ENCODE data around the gene TMEM59L.
"Not testable (repeated sequence)": the region's sequence is repeated elsewhere in the genome, so short reads cannot be mapped to it uniquely, and the experiment has no call there.

The TMEM59L gene

GRCh38 chr19:18589380-18590272 is 23.0 kb upstream of the TMEM59L start:
- Mint-ChIP-seq H3K36me3 (ENCODE audit: insufficient read depth) (peaks cover 37% of the 10 kb centered on the region), H3K27me3 (no peaks in the 10 kb centered on the region), H3K4me1 (ENCODE audit: low read depth in 2 of 2) (peaks cover 14 to 29% of the 10 kb centered on the region in 2 donors), H3K9me3 (no peaks in the 10 kb centered on the region), H3K4me3 (peak overlapping the region; percentile 82 to 84), H3K27ac (peak overlapping the region; percentile 83 to 95)
- ATAC-seq (replicated peaks) (peak; percentile 69), DNase-seq (peak; percentile 73 to 80 (median 75))

GRCh38 chr19:18590273-18591272 is 22.1 kb upstream of the TMEM59L start:
- DNase-seq (no peak), ATAC-seq (replicated peaks) (no peak)
- Mint-ChIP-seq H3K27ac (peak overlapping the region in 1 of 2 donors; percentile 95), H3K27me3 (no peaks in the 10 kb centered on the region), H3K36me3 (ENCODE audit: insufficient read depth) (peaks cover 35% of the 10 kb centered on the region), H3K4me3 (peak overlapping the region; percentile 82 to 84), H3K9me3 (no peaks in the 10 kb centered on the region), H3K4me1 (ENCODE audit: low read depth in 2 of 2) (peaks cover 17 to 31% of the 10 kb centered on the region in 2 donors)

GRCh38 chr19:18591735-18592385 is 20.8 kb upstream of the TMEM59L start:
- ATAC-seq (replicated peaks) (no peak), DNase-seq (no peak)
- Mint-ChIP-seq H3K27ac (no peak overlapping the region), H3K27me3 (no peaks in the 10 kb centered on the region), H3K4me3 (peak overlapping the region; percentile 44 to 45), H3K9me3 (no peaks in the 10 kb centered on the region), H3K4me1 (ENCODE audit: low read depth in 2 of 2) (peaks cover 23 to 34% of the 10 kb centered on the region in 2 donors), H3K36me3 (ENCODE audit: insufficient read depth) (peaks cover 36% of the 10 kb centered on the region)

- not testable (repeated sequence) for H3K9me3 Mint-ChIP-seq; DNase-seq; H3K27me3 Mint-ChIP-seq; H3K27ac Mint-ChIP-seq; H3K4me3 Mint-ChIP-seq; ATAC-seq (replicated peaks)
- Mint-ChIP-seq H3K4me1 (ENCODE audit: low read depth in 2 of 2) (peaks cover 24 to 32% of the 10 kb centered on the region in 2 donors), H3K36me3 (ENCODE audit: insufficient read depth) (peaks cover 36% of the 10 kb centered on the region)
These were observed 19.9 kb upstream of the TMEM59L start for GRCh38 chr19:18592732-18593131.

GRCh38 chr19:18593367-18594095 is 19.1 kb upstream of the TMEM59L start:
- peaks cover 18 to 25% of the 10 kb centered on the region in 2 donors for H3K4me1 Mint-ChIP-seq (ENCODE audit: low read depth in 2 of 2)
- H3K27me3 Mint-ChIP-seq = peaks cover 0 to 5% of the 10 kb centered on the region in 2 donors
- H3K9me3 Mint-ChIP-seq = no peaks in the 10 kb centered on the region
- DNase-seq = no peak
- H3K36me3 Mint-ChIP-seq (ENCODE audit: insufficient read depth) = peaks cover 32% of the 10 kb centered on the region
- H3K27ac Mint-ChIP-seq = peak overlapping the region in 1 of 2 donors; percentile 35
- ATAC-seq (replicated peaks) = no peak
- H3K4me3 Mint-ChIP-seq = peak overlapping the region; percentile 59 to 68

GRCh38 chr19:18594096-18594823 is 18.4 kb upstream of the TMEM59L start:
- H3K36me3 Mint-ChIP-seq (ENCODE audit: insufficient read depth) = peaks cover 29% of the 10 kb centered on the region
- peak; percentile 69 to 78 (median 69) for DNase-seq
- peak overlapping the region in 1 of 2 donors; percentile 57 for H3K27ac Mint-ChIP-seq

GRCh38 chr19:18594824-18595373 is 17.8 kb upstream of the TMEM59L start:
- DNase-seq (no peak), ATAC-seq (replicated peaks) (peak; percentile 9)
- H3K27ac Mint-ChIP-seq = peak overlapping the region in 1 of 2 donors; percentile 57
- H3K4me1 Mint-ChIP-seq (ENCODE audit: low read depth in 2 of 2) = peaks cover 14 to 20% of the 10 kb centered on the region in 2 donors
- peaks cover 0 to 18% of the 10 kb centered on the region in 2 donors for H3K27me3 Mint-ChIP-seq
- H3K4me3 Mint-ChIP-seq = peak overlapping the region; percentile 56 to 59
- peaks cover 23% of the 10 kb centered on the region for H3K36me3 Mint-ChIP-seq (ENCODE audit: insufficient read depth)
- H3K9me3 Mint-ChIP-seq = no peaks in the 10 kb centered on the region

More at GRCh38 chr19:18594096-18594823, 18.4 kb upstream of the TMEM59L start:
- Mint-ChIP-seq H3K9me3 (no peaks in the 10 kb centered on the region), H3K27me3 (peaks cover 0 to 12% of the 10 kb centered on the region in 2 donors), H3K4me3 (peak overlapping the region; percentile 56 to 59), H3K4me1 (ENCODE audit: low read depth in 2 of 2) (peaks cover 18 to 25% of the 10 kb centered on the region in 2 donors)
- ATAC-seq (replicated peaks) = peak; percentile 66

GRCh38 chr19:18595475-18595874 is 17.2 kb upstream of the TMEM59L start:
- H3K27ac Mint-ChIP-seq = no peak overlapping the region
- H3K4me3 Mint-ChIP-seq = peak overlapping the region; percentile 19 to 33
- no peak for ATAC-seq (replicated peaks)
- peaks cover 12 to 19% of the 10 kb centered on the region in 2 donors for H3K4me1 Mint-ChIP-seq (ENCODE audit: low read depth in 2 of 2)
- DNase-seq = no peak
- H3K9me3 Mint-ChIP-seq = no peaks in the 10 kb centered on the region
- peaks cover 18% of the 10 kb centered on the region for H3K36me3 Mint-ChIP-seq (ENCODE audit: insufficient read depth)
- peaks cover 0 to 23% of the 10 kb centered on the region in 2 donors for H3K27me3 Mint-ChIP-seq

- peaks cover 6 to 36% of the 10 kb centered on the region in 2 donors for H3K27me3 Mint-ChIP-seq
- H3K4me3 Mint-ChIP-seq = no peak overlapping the region
- H3K4me1 Mint-ChIP-seq (ENCODE audit: low read depth in 2 of 2) = peaks cover 12 to 14% of the 10 kb centered on the region in 2 donors
- no peak for DNase-seq
- ATAC-seq (replicated peaks) = no peak
- no peaks in the 10 kb centered on the region for H3K9me3 Mint-ChIP-seq
- peaks cover 5% of the 10 kb centered on the region for H3K36me3 Mint-ChIP-seq (ENCODE audit: insufficient read depth)
- no peak overlapping the region for H3K27ac Mint-ChIP-seq
These were observed 15.9 kb upstream of the TMEM59L start for GRCh38 chr19:18596752-18597157.

- Mint-ChIP-seq H3K4me3 (no peak overlapping the region), H3K27ac (no peak overlapping the region), H3K9me3 (no peaks in the 10 kb centered on the region), H3K4me1 (ENCODE audit: low read depth in 2 of 2) (peaks cover 14 to 15% of the 10 kb centered on the region in 2 donors), H3K36me3 (ENCODE audit: insufficient read depth) (peaks cover 3% of the 10 kb centered on the region), H3K27me3 (peaks cover 16 to 49% of the 10 kb centered on the region in 2 donors)
- ATAC-seq (replicated peaks) = no peak
- DNase-seq = no peak
These were observed 14.6 kb upstream of the TMEM59L start for GRCh38 chr19:18597809-18598660.

- ATAC-seq (replicated peaks) (no peak), DNase-seq (no peak)
- H3K27me3 Mint-ChIP-seq = peaks cover 23 to 59% of the 10 kb centered on the region in 2 donors
- no peaks in the 10 kb centered on the region for H3K9me3 Mint-ChIP-seq
- H3K4me3 Mint-ChIP-seq = no peak overlapping the region
- peaks cover 3% of the 10 kb centered on the region for H3K36me3 Mint-ChIP-seq (ENCODE audit: insufficient read depth)
- peaks cover 14 to 17% of the 10 kb centered on the region in 2 donors for H3K4me1 Mint-ChIP-seq (ENCODE audit: low read depth in 2 of 2)
- no peak overlapping the region for H3K27ac Mint-ChIP-seq
These were observed 13.2 kb upstream of the TMEM59L start for GRCh38 chr19:18599485-18599884.

Measured in effector memory CD8-positive, alpha-beta T cell (primary cell).